Ascending aorta (tissue), 2 donors: Measurements from ENCODE around the gene DDX5. TPM values are rescaled to one million over a fixed set of nuclear protein-coding genes. Genes with fewer than 3 reads are reported as not detected.

Experiments
- DNase-seq, 2 donors: peaks; one replicate each; pipeline ENCODE4 v3.0.0-alpha.2; 2019; ENCODE audit warnings: low spot score in 2 of 2
- H3K27ac ChIP-seq, 2 donors: fragments of 200-600 bp; sonication (generic); one replicate each; pipeline ENCODE4 v1.5.1; 2016 to 2017; ENCODE audit warnings: mild to moderate bottlenecking in 1 of 2
- H3K27me3 ChIP-seq: fragments of 200-600 bp; sonication (generic); one replicate; pipeline ENCODE4 v1.5.1; 2017
- H3K36me3 ChIP-seq, 2 donors: fragments of 200-600 bp; sonication (generic); one replicate each; pipeline ENCODE4 v1.5.1; 2016
- H3K4me1 ChIP-seq, 2 donors: fragments of 200-600 bp; sonication (generic); one replicate each; pipeline ENCODE4 v1.5.1; 2016 to 2017; ENCODE audit warnings: mild to moderate bottlenecking in 1 of 2
- H3K4me3 ChIP-seq, 2 donors: fragments of 200-600 bp; sonication (generic); one replicate each; pipeline ENCODE4 v1.5.1; 2016 to 2017; ENCODE audit warnings: mild to moderate bottlenecking in 1 of 2
- H3K9me3 ChIP-seq, 2 donors: fragments of 200-600 bp; sonication (generic); one replicate each; pipeline ENCODE4 v1.5.1; 2016
- CTCF ChIP-seq, 3 experiments: fragments of 200-600 bp in 2 of 3; fragments of 450-650 bp in 1 of 3; sonication (generic) in 2 of 3; IDR thresholded peaks; one replicate each; pipeline ENCODE4 v1.5.1; 2016 to 2019; ENCODE audit warnings: antibody characterized with exemption in 3 of 3, mild to moderate bottlenecking in 1 of 3, moderate library complexity in 1 of 3
- intact Hi-C: fragments of 100-400 bp; cut with DNase I; formaldehyde crosslinking; loops from one replicate; pipeline ENCODE4 v1.15.1; 2023
- total RNA-seq: library from RNA; depleted of rRNA; stranded (reverse); fragments of >200 nt; gene quantifications from one replicate; pipeline ENCODE4 v1.1.0, GENCODE V29; 2016

The DDX5 gene
- total RNA-seq, result 564 TPM

DNA sequence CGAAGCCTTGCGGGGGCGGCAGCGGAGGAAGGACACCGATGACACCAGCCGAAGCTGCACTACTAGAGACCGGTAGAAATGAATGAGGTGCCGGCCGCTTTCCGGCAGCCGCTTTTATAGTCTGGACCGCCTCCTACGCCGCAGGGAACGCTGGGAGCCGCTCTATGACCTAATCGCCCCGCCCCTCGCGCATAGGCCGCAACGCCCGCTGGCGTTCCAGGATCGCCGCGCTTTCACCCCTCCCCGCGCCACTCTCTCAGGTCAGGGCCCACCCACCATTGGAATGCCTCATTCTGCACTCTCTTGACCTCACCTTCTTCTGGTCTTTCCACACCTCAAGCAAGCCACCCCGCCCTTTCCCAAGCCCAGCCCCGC, at the start of gene DDX5:
Gene DDX5 (minus strand): TSS at position 89 of the 375 bp plus-strand sequence. CDS start 170 bp downstream, outside the sequence.
- peaks cover 44 to 59% of the 10 kb centered on the region in 2 donors for H3K36me3 ChIP-seq

DNA sequence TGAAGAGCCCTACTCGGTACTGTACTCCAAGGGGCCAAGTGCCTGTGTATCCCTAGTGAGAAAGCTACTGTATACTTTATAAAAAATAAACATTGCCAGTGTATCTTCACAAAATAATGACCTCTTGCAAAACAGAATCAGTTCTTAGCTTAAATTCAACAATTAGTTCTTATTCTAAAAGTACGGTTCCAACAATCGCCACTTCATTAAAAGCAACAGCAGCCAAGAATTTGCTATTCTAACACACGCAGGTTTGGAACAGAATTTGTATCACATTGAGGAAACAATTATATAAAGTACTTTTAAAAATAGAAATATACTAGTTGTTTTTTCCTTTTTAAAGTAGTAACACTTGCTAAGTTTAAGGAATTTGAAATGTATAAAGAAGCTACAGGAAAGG, 49.2 kb upstream of the DDX5 start:
- Histone ChIP-seq H3K27ac (no peak overlapping the region), H3K36me3 (peaks cover 12 to 63% of the 10 kb centered on the region in 2 donors), H3K9me3 (no peaks in the 10 kb centered on the region), H3K27me3 (no peaks in the 10 kb centered on the region), H3K4me1 (no peaks in the 10 kb centered on the region), H3K4me3 (no peak overlapping the region)
- TF ChIP-seq CTCF (IDR thresholded peaks at IDR 0.05), result no peak
- DNase-seq, result no peak
- intact Hi-C loops, result no loop called here

More for the DNA sequence above, at the start of gene DDX5:
- peak within 1 kb of the TSS; percentile 99 to 100 for H3K27ac ChIP-seq
- intact Hi-C loops, result loop anchor here (1.0 to 10.0 kb wide), 6 partner anchors 9 to 733 kb away; partner anchors contain the start of genes CCDC47, FTSJ3, POLG2 and PSMC5
- peaks cover 13 to 42% of the 10 kb centered on the region in 2 donors for H3K4me1 ChIP-seq
- no peak for TF ChIP-seq CTCF (IDR thresholded peaks at IDR 0.05)
- H3K4me3 ChIP-seq, result peak within 1 kb of the TSS; percentile 91 to 99
- H3K9me3 ChIP-seq, result no peaks in the 10 kb centered on the region
- no peaks in the 10 kb centered on the region for H3K27me3 ChIP-seq
- peak; percentile 89 to 98 for DNase-seq

- no peaks in the 10 kb centered on the region for H3K4me1 ChIP-seq
- H3K36me3 ChIP-seq, result peaks cover 10 to 66% of the 10 kb centered on the region in 2 donors
- no peaks in the 10 kb centered on the region for H3K9me3 ChIP-seq
- H3K4me3 ChIP-seq, result no peak overlapping the region
- DNase-seq, result no peak
- no peaks in the 10 kb centered on the region for H3K27me3 ChIP-seq
- no peak overlapping the region for H3K27ac ChIP-seq
- intact Hi-C loops, result no loop called here
- no peak for TF ChIP-seq CTCF (IDR thresholded peaks at IDR 0.05)
Measured at GRCh38 chr17:64554028-64554637, 48.0 kb upstream of the DDX5 start.

GRCh38 chr17:64551461-64551860, 45.4 kb upstream of the DDX5 start:
- Histone ChIP-seq H3K27me3 (no peaks in the 10 kb centered on the region), H3K4me3 (no peak overlapping the region), H3K9me3 (no peaks in the 10 kb centered on the region), H3K27ac (no peak overlapping the region), H3K4me1 (no peaks in the 10 kb centered on the region), H3K36me3 (peaks cover 26 to 76% of the 10 kb centered on the region in 2 donors)
- intact Hi-C loops, result no loop called here
- no peak for DNase-seq
- no peak for TF ChIP-seq CTCF (IDR thresholded peaks at IDR 0.05)

DNA sequence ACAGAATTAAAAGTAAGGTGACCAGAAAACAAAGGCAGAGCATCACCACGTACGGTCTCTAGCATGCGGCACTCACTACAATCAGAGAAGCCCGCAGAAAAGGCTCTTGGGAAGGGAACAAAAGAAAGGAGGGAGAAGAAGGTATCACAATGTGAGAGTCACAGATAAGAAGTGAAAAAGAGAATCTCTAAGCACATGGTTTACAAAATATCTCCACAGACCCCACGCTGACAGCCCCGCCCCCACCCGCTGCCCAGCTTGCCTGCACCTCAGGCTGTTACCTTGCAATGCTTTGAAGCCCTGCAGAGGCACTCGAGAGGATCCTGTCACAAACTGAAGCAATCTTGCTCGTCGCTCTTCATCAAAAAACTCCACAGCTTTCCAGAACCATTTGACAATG, 41.2 kb upstream of the DDX5 start:
- Histone ChIP-seq H3K36me3 (peaks cover 29 to 70% of the 10 kb centered on the region in 2 donors), H3K4me3 (no peak overlapping the region), H3K27me3 (no peaks in the 10 kb centered on the region), H3K4me1 (no peaks in the 10 kb centered on the region), H3K27ac (no peak overlapping the region), H3K9me3 (no peaks in the 10 kb centered on the region)
- intact Hi-C loops, result no loop called here
- no peak for DNase-seq
- no peak for TF ChIP-seq CTCF (IDR thresholded peaks at IDR 0.05)
